Tibial nerve (tissue), 3 donors: ENCODE results near the gene ASCL5.

Experiments used
- POLR2A ChIP-seq, 2 donors: fragments of 450-650 bp; IDR thresholded peaks; one replicate each; pipeline ENCODE4 v1.6.1; 2017; ENCODE audit warnings: antibody characterized with exemption in 2 of 2, mild to moderate bottlenecking in 2 of 2, moderate library complexity in 2 of 2
- TF ChIP-seq, protein P1 (sequence below), 5 experiments: fragments of 200-600 bp in 3 of 5; fragments of 450-650 bp in 2 of 5; sonication (generic) in 3 of 5; IDR thresholded peaks; one replicate each; pipeline ENCODE4 v1.5.1; 2016 to 2019; ENCODE audit warnings: antibody characterized with exemption in 5 of 5, mild to moderate bottlenecking in 3 of 5, moderate library complexity in 2 of 5

DNA sequence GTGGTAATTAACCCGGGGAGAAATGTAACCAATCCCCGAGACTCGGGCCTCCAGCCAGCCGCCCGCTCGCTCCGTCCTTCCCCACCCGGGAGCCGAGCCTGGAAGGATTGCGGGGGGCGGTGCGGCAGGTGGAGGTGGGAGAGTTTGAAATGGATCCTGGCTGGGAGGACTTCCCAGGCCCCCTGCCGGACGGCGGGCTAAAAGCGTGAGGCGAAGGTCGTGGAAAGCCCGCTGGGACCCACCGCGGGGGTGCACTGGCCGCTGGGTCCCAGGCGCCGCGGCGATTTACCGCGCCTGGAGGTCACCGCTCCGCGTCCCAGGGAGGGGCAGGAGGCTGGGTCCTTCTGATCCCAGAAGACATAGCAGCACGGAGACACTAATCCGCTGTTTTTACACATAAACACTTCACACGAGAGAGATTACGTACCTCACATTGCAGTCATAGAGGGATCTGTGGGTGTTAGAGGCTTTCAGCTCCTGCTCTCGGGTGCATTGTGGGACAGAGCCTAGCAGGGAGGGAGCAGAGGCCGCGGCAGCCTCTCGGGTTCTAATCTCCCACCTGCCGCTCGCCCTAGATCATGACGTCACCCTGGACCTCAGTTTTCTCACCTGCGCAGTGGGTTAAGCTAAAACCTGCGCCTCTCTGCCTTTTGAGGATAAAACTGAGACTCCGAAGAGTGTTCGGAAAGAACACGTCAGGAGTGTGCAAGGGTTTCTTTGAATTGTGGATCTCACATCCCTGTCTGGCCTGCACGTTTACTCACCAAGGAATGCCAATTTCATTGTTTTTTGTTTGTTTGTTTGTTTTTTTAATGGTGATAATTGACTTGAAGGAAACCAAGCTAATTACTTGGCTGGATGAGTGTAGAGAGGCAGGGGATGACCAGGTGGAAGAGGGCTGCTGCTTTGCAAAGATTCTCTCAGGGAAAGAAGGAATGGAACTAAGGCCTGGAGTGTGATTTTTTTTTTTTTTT lies 44.4 kb upstream of the ASCL5 start:
- TF ChIP-seq POLR2A (IDR thresholded peaks at IDR 0.05), result peak in 1 of 2 donors; percentile 7
- TF ChIP-seq, protein P1, sequence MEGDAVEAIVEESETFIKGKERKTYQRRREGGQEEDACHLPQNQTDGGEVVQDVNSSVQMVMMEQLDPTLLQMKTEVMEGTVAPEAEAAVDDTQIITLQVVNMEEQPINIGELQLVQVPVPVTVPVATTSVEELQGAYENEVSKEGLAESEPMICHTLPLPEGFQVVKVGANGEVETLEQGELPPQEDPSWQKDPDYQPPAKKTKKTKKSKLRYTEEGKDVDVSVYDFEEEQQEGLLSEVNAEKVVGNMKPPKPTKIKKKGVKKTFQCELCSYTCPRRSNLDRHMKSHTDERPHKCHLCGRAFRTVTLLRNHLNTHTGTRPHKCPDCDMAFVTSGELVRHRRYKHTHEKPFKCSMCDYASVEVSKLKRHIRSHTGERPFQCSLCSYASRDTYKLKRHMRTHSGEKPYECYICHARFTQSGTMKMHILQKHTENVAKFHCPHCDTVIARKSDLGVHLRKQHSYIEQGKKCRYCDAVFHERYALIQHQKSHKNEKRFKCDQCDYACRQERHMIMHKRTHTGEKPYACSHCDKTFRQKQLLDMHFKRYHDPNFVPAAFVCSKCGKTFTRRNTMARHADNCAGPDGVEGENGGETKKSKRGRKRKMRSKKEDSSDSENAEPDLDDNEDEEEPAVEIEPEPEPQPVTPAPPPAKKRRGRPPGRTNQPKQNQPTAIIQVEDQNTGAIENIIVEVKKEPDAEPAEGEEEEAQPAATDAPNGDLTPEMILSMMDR (IDR thresholded peaks at IDR 0.05), result peak in 4 of 5 experiments; percentile 14 to 77 (median 44)
